GM12801 (cell line): Measurements from ENCODE around the gene CNPY1.

ENCODE experiments used
- CTCF ChIP-seq: IDR thresholded peaks from one replicate; pipeline ENCODE4 v1.5.1; 2011; ENCODE audit warnings: control low read depth; ENCODE audit not compliant: insufficient read length; ENCODE audit errors: extremely low read depth

CNPY1 gene

GRCh38 chr7:155529346-155529745 is 17.0 kb downstream of the CNPY1 start:
- TF ChIP-seq CTCF, result no peak

- TF ChIP-seq CTCF, result no peak
These were observed 18.7 kb downstream of the CNPY1 start for GRCh38 chr7:155527664-155528063.

GRCh38 chr7:155526225-155526624 is 20.1 kb downstream of the CNPY1 start:
- TF ChIP-seq CTCF, result no peak

GRCh38 chr7:155524018-155524556 is 22.3 kb downstream of the CNPY1 start:
- TF ChIP-seq CTCF, result no peak

GRCh38 chr7:155523168-155523675 is 23.1 kb downstream of the CNPY1 start:
- TF ChIP-seq CTCF, result no peak

GRCh38 chr7:155521743-155522398 is 24.5 kb downstream of the CNPY1 start:
- no peak for TF ChIP-seq CTCF

- TF ChIP-seq CTCF, result no peak
These were observed 25.2 kb downstream of the CNPY1 start for GRCh38 chr7:155521007-155521742.
